Measurements from ENCODE around the gene THSD1. TPM values are rescaled to one million over a fixed set of nuclear protein-coding genes. Genes with fewer than 3 reads are reported as not detected.

The THSD1 gene
- polyA plus RNA-seq, 1 donor from 2014 or later = 2.3 TPM

- Histone ChIP-seq H3K36me3 (ENCODE audit: insufficient read depth, low read length) (no peaks in the 10 kb centered on the region), H3K9ac (ENCODE audit: low read length) (no peak overlapping the region), H3F3A (ENCODE audit: insufficient read depth, low read length, poor library complexity, severe bottlenecking) (no peaks in the 10 kb centered on the region)
These were observed 13.1 kb upstream of the THSD1 start for GRCh38 chr13:52419080-52419479.

GRCh38 chr13:52414963-52415362 lies 9.0 kb upstream of the THSD1 start:
- H3K9me2 ChIP-seq (ENCODE audit: insufficient read depth, low read length) = no peaks in the 10 kb centered on the region
- H3K4me2 ChIP-seq (ENCODE audit: low read length) = no peak overlapping the region
- no peaks in the 10 kb centered on the region for H4K20me1 ChIP-seq (ENCODE audit: insufficient read depth)
- H3F3A ChIP-seq (ENCODE audit: insufficient read depth, low read length, poor library complexity, severe bottlenecking) = no peaks in the 10 kb centered on the region
- H2AFZ ChIP-seq (ENCODE audit: low read depth, low read length) = no peak overlapping the region
- H3K9me3 ChIP-seq (ENCODE audit: low read length) = no peaks in the 10 kb centered on the region
- no peaks in the 10 kb centered on the region for H3K79me2 ChIP-seq (replicated peaks; ENCODE audit: insufficient read depth, low read length)
- no peaks in the 10 kb centered on the region for H3K27me3 ChIP-seq (ENCODE audit: insufficient read depth, low read depth, low read length)
- no peak overlapping the region for H3K27ac ChIP-seq (ENCODE audit: low read length)
- H3K4me3 ChIP-seq (ENCODE audit: low read length) = no peak overlapping the region
- H3K36me3 ChIP-seq (ENCODE audit: insufficient read depth, low read length) = peaks cover 4% of the 10 kb centered on the region
- no peak for TF ChIP-seq RAD21 (conservative IDR thresholded peaks at IDR 0.05)
- no peak for TF ChIP-seq POLR2AphosphoS5 (IDR thresholded peaks at IDR 0.05)
- TF ChIP-seq, protein P1, sequence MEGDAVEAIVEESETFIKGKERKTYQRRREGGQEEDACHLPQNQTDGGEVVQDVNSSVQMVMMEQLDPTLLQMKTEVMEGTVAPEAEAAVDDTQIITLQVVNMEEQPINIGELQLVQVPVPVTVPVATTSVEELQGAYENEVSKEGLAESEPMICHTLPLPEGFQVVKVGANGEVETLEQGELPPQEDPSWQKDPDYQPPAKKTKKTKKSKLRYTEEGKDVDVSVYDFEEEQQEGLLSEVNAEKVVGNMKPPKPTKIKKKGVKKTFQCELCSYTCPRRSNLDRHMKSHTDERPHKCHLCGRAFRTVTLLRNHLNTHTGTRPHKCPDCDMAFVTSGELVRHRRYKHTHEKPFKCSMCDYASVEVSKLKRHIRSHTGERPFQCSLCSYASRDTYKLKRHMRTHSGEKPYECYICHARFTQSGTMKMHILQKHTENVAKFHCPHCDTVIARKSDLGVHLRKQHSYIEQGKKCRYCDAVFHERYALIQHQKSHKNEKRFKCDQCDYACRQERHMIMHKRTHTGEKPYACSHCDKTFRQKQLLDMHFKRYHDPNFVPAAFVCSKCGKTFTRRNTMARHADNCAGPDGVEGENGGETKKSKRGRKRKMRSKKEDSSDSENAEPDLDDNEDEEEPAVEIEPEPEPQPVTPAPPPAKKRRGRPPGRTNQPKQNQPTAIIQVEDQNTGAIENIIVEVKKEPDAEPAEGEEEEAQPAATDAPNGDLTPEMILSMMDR (IDR thresholded peaks at IDR 0.05; ENCODE audit: poor library complexity, severe bottlenecking) = no peak
- no peak for TF ChIP-seq MXI1 (conservative IDR thresholded peaks at IDR 0.05; ENCODE audit: poor library complexity, severe bottlenecking)
- TF ChIP-seq SMC3 (conservative IDR thresholded peaks at IDR 0.05; ENCODE audit: poor library complexity) = no peak
- no peak for TF ChIP-seq EP300 (conservative IDR thresholded peaks at IDR 0.05; ENCODE audit: poor library complexity, severe bottlenecking)
- TF ChIP-seq EZH2 (IDR thresholded peaks at IDR 0.05; ENCODE audit: borderline replicate concordance, insufficient read depth, low read length, poor library complexity, severe bottlenecking) = no peak
- no peak for TF ChIP-seq TAF1 (IDR thresholded peaks at IDR 0.05; ENCODE audit: low read depth)
- TF ChIP-seq, protein P2, sequence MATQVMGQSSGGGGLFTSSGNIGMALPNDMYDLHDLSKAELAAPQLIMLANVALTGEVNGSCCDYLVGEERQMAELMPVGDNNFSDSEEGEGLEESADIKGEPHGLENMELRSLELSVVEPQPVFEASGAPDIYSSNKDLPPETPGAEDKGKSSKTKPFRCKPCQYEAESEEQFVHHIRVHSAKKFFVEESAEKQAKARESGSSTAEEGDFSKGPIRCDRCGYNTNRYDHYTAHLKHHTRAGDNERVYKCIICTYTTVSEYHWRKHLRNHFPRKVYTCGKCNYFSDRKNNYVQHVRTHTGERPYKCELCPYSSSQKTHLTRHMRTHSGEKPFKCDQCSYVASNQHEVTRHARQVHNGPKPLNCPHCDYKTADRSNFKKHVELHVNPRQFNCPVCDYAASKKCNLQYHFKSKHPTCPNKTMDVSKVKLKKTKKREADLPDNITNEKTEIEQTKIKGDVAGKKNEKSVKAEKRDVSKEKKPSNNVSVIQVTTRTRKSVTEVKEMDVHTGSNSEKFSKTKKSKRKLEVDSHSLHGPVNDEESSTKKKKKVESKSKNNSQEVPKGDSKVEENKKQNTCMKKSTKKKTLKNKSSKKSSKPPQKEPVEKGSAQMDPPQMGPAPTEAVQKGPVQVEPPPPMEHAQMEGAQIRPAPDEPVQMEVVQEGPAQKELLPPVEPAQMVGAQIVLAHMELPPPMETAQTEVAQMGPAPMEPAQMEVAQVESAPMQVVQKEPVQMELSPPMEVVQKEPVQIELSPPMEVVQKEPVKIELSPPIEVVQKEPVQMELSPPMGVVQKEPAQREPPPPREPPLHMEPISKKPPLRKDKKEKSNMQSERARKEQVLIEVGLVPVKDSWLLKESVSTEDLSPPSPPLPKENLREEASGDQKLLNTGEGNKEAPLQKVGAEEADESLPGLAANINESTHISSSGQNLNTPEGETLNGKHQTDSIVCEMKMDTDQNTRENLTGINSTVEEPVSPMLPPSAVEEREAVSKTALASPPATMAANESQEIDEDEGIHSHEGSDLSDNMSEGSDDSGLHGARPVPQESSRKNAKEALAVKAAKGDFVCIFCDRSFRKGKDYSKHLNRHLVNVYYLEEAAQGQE (IDR thresholded peaks at IDR 0.05; ENCODE audit: borderline replicate concordance) = no peak
- no peak overlapping the region for H3K9ac ChIP-seq (ENCODE audit: low read length)

More at GRCh38 chr13:52419080-52419479, 13.1 kb upstream of the THSD1 start:
- Histone ChIP-seq H3K4me3 (ENCODE audit: low read length) (no peak overlapping the region), H2AFZ (ENCODE audit: low read depth, low read length) (no peak overlapping the region), H4K20me1 (ENCODE audit: insufficient read depth) (no peaks in the 10 kb centered on the region), H3K27ac (ENCODE audit: low read length) (no peak overlapping the region), H3K9me3 (ENCODE audit: low read length) (no peaks in the 10 kb centered on the region), H3K79me2 (replicated peaks; ENCODE audit: insufficient read depth, low read length) (no peaks in the 10 kb centered on the region), H3K4me2 (ENCODE audit: low read length) (no peak overlapping the region), H3K9me2 (ENCODE audit: insufficient read depth, low read length) (no peaks in the 10 kb centered on the region), H3K27me3 (ENCODE audit: insufficient read depth, low read depth, low read length) (no peaks in the 10 kb centered on the region)
- TF ChIP-seq, protein P2 (IDR thresholded peaks at IDR 0.05; ENCODE audit: borderline replicate concordance) = no peak
- TF ChIP-seq EP300 (conservative IDR thresholded peaks at IDR 0.05; ENCODE audit: poor library complexity, severe bottlenecking) (no peak), TAF1 (IDR thresholded peaks at IDR 0.05; ENCODE audit: low read depth) (no peak), POLR2AphosphoS5 (IDR thresholded peaks at IDR 0.05) (no peak), RAD21 (conservative IDR thresholded peaks at IDR 0.05) (no peak), MXI1 (conservative IDR thresholded peaks at IDR 0.05; ENCODE audit: poor library complexity, severe bottlenecking) (no peak), EZH2 (IDR thresholded peaks at IDR 0.05; ENCODE audit: borderline replicate concordance, insufficient read depth, low read length, poor library complexity, severe bottlenecking) (no peak), SMC3 (conservative IDR thresholded peaks at IDR 0.05; ENCODE audit: poor library complexity) (no peak)
- TF ChIP-seq, protein P1 (IDR thresholded peaks at IDR 0.05; ENCODE audit: poor library complexity, severe bottlenecking) = no peak

Measured in neural cell (in vitro differentiated cells).